GM18517 (cell line): ENCODE measurements around the gene CCDC91.
"Not testable (repeated sequence)": the region's sequence is repeated elsewhere in the genome, so short reads cannot be mapped to it uniquely, and the experiment has no call there.

Source experiments
- ATAC-seq: cut with Tn5 transposase; IDR thresholded peaks from one replicate; pipeline ENCODE4 v1.9.1; 2021; ENCODE audit warnings: mild to moderate bottlenecking, moderate library complexity; ENCODE audit not compliant: unreplicated experiment

The CCDC91 gene

GRCh38 chr12:28443337-28443736 is 253.1 kb downstream of the CCDC91 start:
- no peak for ATAC-seq

GRCh38 chr12:28446031-28446430 is 255.8 kb downstream of the CCDC91 start:
- ATAC-seq = no peak

GRCh38 chr12:28453686-28454085 is 263.4 kb downstream of the CCDC91 start:
- no peak for ATAC-seq

- ATAC-seq = no peak
Measured at GRCh38 chr12:28456934-28457710, 266.9 kb downstream of the CCDC91 start.

- ATAC-seq = no peak
Measured at GRCh38 chr12:28457785-28458184, 267.5 kb downstream of the CCDC91 start.

GRCh38 chr12:28459481-28459880 is 269.2 kb downstream of the CCDC91 start:
- no peak for ATAC-seq

- peak; percentile 79 for ATAC-seq
Measured at GRCh38 chr12:28460420-28461130, 270.3 kb downstream of the CCDC91 start.

GRCh38 chr12:28463396-28463795 is 273.1 kb downstream of the CCDC91 start:
- no peak for ATAC-seq

GRCh38 chr12:28471762-28472161 is 281.5 kb downstream of the CCDC91 start:
- not testable (repeated sequence) for ATAC-seq

GRCh38 chr12:28476206-28476605 is 285.9 kb downstream of the CCDC91 start:
- ATAC-seq = not testable (repeated sequence)

GRCh38 chr12:28479097-28479496 is 288.8 kb downstream of the CCDC91 start:
- not testable (repeated sequence) for ATAC-seq

- no peak for ATAC-seq
Measured at GRCh38 chr12:28479683-28480082, 289.4 kb downstream of the CCDC91 start.

- no peak for ATAC-seq
Measured at GRCh38 chr12:28484156-28484555, 293.9 kb downstream of the CCDC91 start.

- no peak for ATAC-seq
Measured at GRCh38 chr12:28486521-28486920, 296.3 kb downstream of the CCDC91 start.

GRCh38 chr12:28489246-28489645 is 299.0 kb downstream of the CCDC91 start:
- ATAC-seq = no peak

- peak; percentile 98 for ATAC-seq
Measured at GRCh38 chr12:28497889-28498411, 307.7 kb downstream of the CCDC91 start.

GRCh38 chr12:28498850-28499249 is 308.6 kb downstream of the CCDC91 start:
- ATAC-seq = no peak

- ATAC-seq = no peak
Measured at GRCh38 chr12:28500373-28501024, 310.2 kb downstream of the CCDC91 start.

GRCh38 chr12:28506271-28506670 is 316.0 kb downstream of the CCDC91 start:
- ATAC-seq = no peak

- ATAC-seq = no peak
Measured at GRCh38 chr12:28507033-28507432, 316.8 kb downstream of the CCDC91 start.

- no peak for ATAC-seq
Measured at GRCh38 chr12:28507867-28508266, 317.6 kb downstream of the CCDC91 start.
